SK-N-SH treated with all-trans-retinoic acid at 6 μM for 48 hours (cell line): ENCODE results near the gene ZNF221.

Experiments used
- ATAC-seq: fragments of 200-7000 bp; cut with Tn5 transposase; 3 replicates; pipeline ENCODE4 v1.9.1; 2020; ENCODE audit warnings: mild to moderate bottlenecking, moderate library complexity
- ARNTL ChIP-seq: fragments of 450-650 bp; formaldehyde crosslinking; IDR thresholded peaks from 2 replicates; pipeline ENCODE4 v1.5.0; 2020; ENCODE audit warnings: low read depth, mild to moderate bottlenecking, moderate library complexity, borderline replicate concordance
- BACH2 ChIP-seq: fragments of 250-450 bp; sonication (Bioruptor Pico); IDR thresholded peaks from 2 replicates; pipeline ENCODE4 v1.9.0; 2021; ENCODE audit warnings: mild to moderate bottlenecking, borderline replicate concordance
- CREB5 ChIP-seq: fragments of 250-450 bp; sonication (Bioruptor Pico); IDR thresholded peaks from 2 replicates; pipeline ENCODE4 v1.5.1; 2020; ENCODE audit warnings: low read depth, mild to moderate bottlenecking, moderate library complexity
- CSDC2 ChIP-seq: fragments of 250-450 bp; sonication (Bioruptor Pico); IDR thresholded peaks from 2 replicates; pipeline ENCODE4 v1.5.0; 2020; ENCODE audit warnings: mild to moderate bottlenecking, moderate library complexity
- CSRNP3 ChIP-seq: fragments of 250-450 bp; sonication (Bioruptor Pico); IDR thresholded peaks from 2 replicates; pipeline ENCODE4 v1.5.1; 2021; ENCODE audit warnings: mild to moderate bottlenecking, moderate library complexity
- ESRRG ChIP-seq: fragments of 250-450 bp; sonication (Bioruptor Pico); IDR thresholded peaks from 2 replicates; pipeline ENCODE4 v1.6.1; 2021; ENCODE audit warnings: mild to moderate bottlenecking
- OSR1 ChIP-seq: fragments of 250-450 bp; sonication (Bioruptor Pico); IDR thresholded peaks from 2 replicates; pipeline ENCODE4 v1.8.0; 2022; ENCODE audit warnings: moderate library complexity, mild to moderate bottlenecking, inconsistent platforms
- POU6F1 ChIP-seq: fragments of 250-450 bp; sonication (Bioruptor Pico); IDR thresholded peaks from 2 replicates; pipeline ENCODE4 v1.8.0; 2021; ENCODE audit warnings: low read depth, mild to moderate bottlenecking, moderate library complexity, borderline replicate concordance
- PPARA ChIP-seq: fragments of 250-450 bp; sonication (Bioruptor Pico); IDR thresholded peaks from 2 replicates; pipeline ENCODE4 v1.5.0; 2020; ENCODE audit warnings: mild to moderate bottlenecking, borderline replicate concordance
- RARB ChIP-seq: fragments of 250-450 bp; sonication (Bioruptor Pico); IDR thresholded peaks from 2 replicates; pipeline ENCODE4 v1.8.0; 2021; ENCODE audit warnings: mild to moderate bottlenecking, moderate library complexity
- SNAI2 ChIP-seq: fragments of 250-450 bp; sonication (Bioruptor Pico); IDR thresholded peaks from 2 replicates; pipeline ENCODE4 v1.5.0; 2020; ENCODE audit warnings: mild to moderate bottlenecking, moderate library complexity
- TOX ChIP-seq: fragments of 250-450 bp; sonication (Bioruptor Pico); IDR thresholded peaks from 2 replicates; pipeline ENCODE4 v1.8.0; 2021; ENCODE audit warnings: mild to moderate bottlenecking, moderate library complexity, borderline replicate concordance
- TSHZ2 ChIP-seq: fragments of 250-450 bp; sonication (Bioruptor Pico); IDR thresholded peaks from 2 replicates; pipeline ENCODE4 v1.5.0; 2020; ENCODE audit warnings: mild to moderate bottlenecking, moderate library complexity
- ZFP30 ChIP-seq: fragments of 450-650 bp; formaldehyde crosslinking; IDR thresholded peaks from 2 replicates; pipeline ENCODE4 v1.5.0; 2022; ENCODE audit warnings: mild to moderate bottlenecking, moderate library complexity
- ZNF565 ChIP-seq: fragments of 450-650 bp; formaldehyde crosslinking; conservative IDR thresholded peaks from 2 replicates; pipeline ENCODE4 v1.5.0; 2020; ENCODE audit warnings: low read depth, mild to moderate bottlenecking, moderate library complexity
- ZNF70 ChIP-seq: fragments of 450-650 bp; formaldehyde crosslinking; IDR thresholded peaks from 2 replicates; pipeline ENCODE4 v1.5.0; 2020; ENCODE audit warnings: mild to moderate bottlenecking, moderate library complexity
- ZNF8 ChIP-seq: fragments of 450-650 bp; formaldehyde crosslinking; IDR thresholded peaks from 2 replicates; pipeline ENCODE4 v1.5.0; 2020; ENCODE audit warnings: mild to moderate bottlenecking, moderate library complexity

The ZNF221 gene

GRCh38 chr19:43950834-43951645 lies at the start of gene ZNF221:
ZNF221 (plus strand) TSS chr19:43951228; CDS start chr19:43962727, 11,499 bp downstream.
- peak; percentile 100 for ATAC-seq
- TF ChIP-seq PPARA (no peak), ZNF565 (CRISPR knock-in tag) (no peak), CSRNP3 (CRISPR knock-in tag) (no peak), RARB (CRISPR knock-in tag) (no peak), BACH2 (CRISPR knock-in tag) (no peak), TSHZ2 (CRISPR knock-in tag) (no peak; the same call in 1 of the 2 replicates), ZFP30 (no peak), POU6F1 (no peak), CSDC2 (CRISPR knock-in tag) (no peak), OSR1 (CRISPR knock-in tag) (no peak), SNAI2 (CRISPR knock-in tag) (no peak), ZNF8 (CRISPR knock-in tag) (no peak), CREB5 (CRISPR knock-in tag) (no peak), TOX (CRISPR knock-in tag) (no peak)
- TF ChIP-seq, all 23 proteins: peak for 0

GRCh38 chr19:43901395-43902390 lies 49.3 kb upstream of the ZNF221 start:
- TF ChIP-seq CREB5 (CRISPR knock-in tag) (no peak), ARNTL (CRISPR knock-in tag) (no peak), TSHZ2 (CRISPR knock-in tag) (no peak), ZNF70 (CRISPR knock-in tag) (no peak), ZNF8 (CRISPR knock-in tag) (no peak), SNAI2 (CRISPR knock-in tag) (no peak), ESRRG (CRISPR knock-in tag) (no peak), RARB (CRISPR knock-in tag) (no peak), TOX (CRISPR knock-in tag) (no peak), ZNF565 (CRISPR knock-in tag) (no peak), CSRNP3 (CRISPR knock-in tag) (no peak), CSDC2 (CRISPR knock-in tag) (no peak), POU6F1 (no peak)
- ATAC-seq, result peak; percentile 100
